ENCODE results near the gene SLC25A26.

Gene SLC25A26

GRCh38 chr3:66322436-66322835 lies 101.6 kb downstream of the SLC25A26 start:
- H3K27ac ChIP-seq (ENCODE audit: low read length), result no peak overlapping the region
- no peak overlapping the region for H3K4me3 ChIP-seq (ENCODE audit: low read depth in 1 of 2, low read length in 2 of 2)
- H3K9me3 ChIP-seq (ENCODE audit: control insufficient read depth in 1 of 2, low read length in 2 of 2), result no peaks in the 10 kb centered on the region
- no peaks in the 10 kb centered on the region for H3K36me3 ChIP-seq (ENCODE audit: control insufficient read depth in 1 of 2, insufficient read depth in 2 of 2, low read length in 2 of 2)
- no peaks in the 10 kb centered on the region for H3K27me3 ChIP-seq (ENCODE audit: low read depth, low read length)
- H3K4me1 ChIP-seq (ENCODE audit: control insufficient read depth in 1 of 2, insufficient read depth in 2 of 2, low read length in 2 of 2), result no peaks in the 10 kb centered on the region

- H3K4me3 ChIP-seq (ENCODE audit: low read depth in 1 of 2, low read length in 2 of 2), result no peak overlapping the region
- no peaks in the 10 kb centered on the region for H3K36me3 ChIP-seq (ENCODE audit: control insufficient read depth in 1 of 2, insufficient read depth in 2 of 2, low read length in 2 of 2)
- H3K27ac ChIP-seq (ENCODE audit: low read length), result no peak overlapping the region
- H3K4me1 ChIP-seq (ENCODE audit: control insufficient read depth in 1 of 2, insufficient read depth in 2 of 2, low read length in 2 of 2), result no peaks in the 10 kb centered on the region
- H3K27me3 ChIP-seq (ENCODE audit: low read depth, low read length), result no peaks in the 10 kb centered on the region
- H3K9me3 ChIP-seq (ENCODE audit: control insufficient read depth in 1 of 2, low read length in 2 of 2), result no peaks in the 10 kb centered on the region
These were observed 105.5 kb downstream of the SLC25A26 start for GRCh38 chr3:66326340-66326739.

GRCh38 chr3:66335671-66336070 lies 114.9 kb downstream of the SLC25A26 start:
- Histone ChIP-seq H3K9me3 (ENCODE audit: control insufficient read depth in 1 of 2, low read length in 2 of 2) (no peaks in the 10 kb centered on the region), H3K36me3 (ENCODE audit: control insufficient read depth in 1 of 2, insufficient read depth in 2 of 2, low read length in 2 of 2) (no peaks in the 10 kb centered on the region), H3K27ac (ENCODE audit: low read length) (no peak overlapping the region), H3K4me3 (ENCODE audit: low read depth in 1 of 2, low read length in 2 of 2) (no peak overlapping the region), H3K27me3 (ENCODE audit: low read depth, low read length) (no peaks in the 10 kb centered on the region), H3K4me1 (ENCODE audit: control insufficient read depth in 1 of 2, insufficient read depth in 2 of 2, low read length in 2 of 2) (peaks cover 0 to 4% of the 10 kb centered on the region in 2 donors)

- Histone ChIP-seq H3K27me3 (ENCODE audit: low read depth, low read length) (no peaks in the 10 kb centered on the region), H3K27ac (ENCODE audit: low read length) (no peak overlapping the region), H3K4me1 (ENCODE audit: control insufficient read depth in 1 of 2, insufficient read depth in 2 of 2, low read length in 2 of 2) (peaks cover 0 to 4% of the 10 kb centered on the region in 2 donors), H3K36me3 (ENCODE audit: control insufficient read depth in 1 of 2, insufficient read depth in 2 of 2, low read length in 2 of 2) (no peaks in the 10 kb centered on the region), H3K9me3 (ENCODE audit: control insufficient read depth in 1 of 2, low read length in 2 of 2) (no peaks in the 10 kb centered on the region), H3K4me3 (ENCODE audit: low read depth in 1 of 2, low read length in 2 of 2) (no peak overlapping the region)
These were observed 115.5 kb downstream of the SLC25A26 start for GRCh38 chr3:66336333-66336766.

GRCh38 chr3:66338927-66339326 lies 118.1 kb downstream of the SLC25A26 start:
- Histone ChIP-seq H3K4me1 (ENCODE audit: control insufficient read depth in 1 of 2, insufficient read depth in 2 of 2, low read length in 2 of 2) (peaks cover 0 to 4% of the 10 kb centered on the region in 2 donors), H3K27ac (ENCODE audit: low read length) (no peak overlapping the region), H3K4me3 (ENCODE audit: low read depth in 1 of 2, low read length in 2 of 2) (no peak overlapping the region), H3K27me3 (ENCODE audit: low read depth, low read length) (no peaks in the 10 kb centered on the region), H3K9me3 (ENCODE audit: control insufficient read depth in 1 of 2, low read length in 2 of 2) (no peaks in the 10 kb centered on the region), H3K36me3 (ENCODE audit: control insufficient read depth in 1 of 2, insufficient read depth in 2 of 2, low read length in 2 of 2) (no peaks in the 10 kb centered on the region)

- H3K36me3 ChIP-seq (ENCODE audit: control insufficient read depth in 1 of 2, insufficient read depth in 2 of 2, low read length in 2 of 2), result no peaks in the 10 kb centered on the region
- H3K27me3 ChIP-seq (ENCODE audit: low read depth, low read length), result no peaks in the 10 kb centered on the region
- H3K9me3 ChIP-seq (ENCODE audit: control insufficient read depth in 1 of 2, low read length in 2 of 2), result no peaks in the 10 kb centered on the region
- no peak overlapping the region for H3K4me3 ChIP-seq (ENCODE audit: low read depth in 1 of 2, low read length in 2 of 2)
- H3K4me1 ChIP-seq (ENCODE audit: control insufficient read depth in 1 of 2, insufficient read depth in 2 of 2, low read length in 2 of 2), result no peaks in the 10 kb centered on the region
- H3K27ac ChIP-seq (ENCODE audit: low read length), result no peak overlapping the region
These were observed 122.0 kb downstream of the SLC25A26 start for GRCh38 chr3:66342717-66343356.

GRCh38 chr3:66344391-66344811 lies 123.6 kb downstream of the SLC25A26 start:
- no peaks in the 10 kb centered on the region for H3K9me3 ChIP-seq (ENCODE audit: control insufficient read depth in 1 of 2, low read length in 2 of 2)
- H3K4me3 ChIP-seq (ENCODE audit: low read depth in 1 of 2, low read length in 2 of 2), result no peak overlapping the region
- H3K27ac ChIP-seq (ENCODE audit: low read length), result no peak overlapping the region
- H3K27me3 ChIP-seq (ENCODE audit: low read depth, low read length), result no peaks in the 10 kb centered on the region
- H3K36me3 ChIP-seq (ENCODE audit: control insufficient read depth in 1 of 2, insufficient read depth in 2 of 2, low read length in 2 of 2), result no peaks in the 10 kb centered on the region
- no peaks in the 10 kb centered on the region for H3K4me1 ChIP-seq (ENCODE audit: control insufficient read depth in 1 of 2, insufficient read depth in 2 of 2, low read length in 2 of 2)

GRCh38 chr3:66344848-66345578 lies 124.2 kb downstream of the SLC25A26 start:
- H3K27ac ChIP-seq (ENCODE audit: low read length), result no peak overlapping the region
- H3K27me3 ChIP-seq (ENCODE audit: low read depth, low read length), result no peaks in the 10 kb centered on the region
- no peak overlapping the region for H3K4me3 ChIP-seq (ENCODE audit: low read depth in 1 of 2, low read length in 2 of 2)

GRCh38 chr3:66348704-66349103 lies 127.9 kb downstream of the SLC25A26 start:
- H3K27me3 ChIP-seq (ENCODE audit: low read depth, low read length), result no peaks in the 10 kb centered on the region
- no peaks in the 10 kb centered on the region for H3K9me3 ChIP-seq (ENCODE audit: control insufficient read depth in 1 of 2, low read length in 2 of 2)
- peaks cover 0 to 4% of the 10 kb centered on the region in 2 donors for H3K4me1 ChIP-seq (ENCODE audit: control insufficient read depth in 1 of 2, insufficient read depth in 2 of 2, low read length in 2 of 2)
- H3K4me3 ChIP-seq (ENCODE audit: low read depth in 1 of 2, low read length in 2 of 2), result no peak overlapping the region
- H3K27ac ChIP-seq (ENCODE audit: low read length), result no peak overlapping the region
- H3K36me3 ChIP-seq (ENCODE audit: control insufficient read depth in 1 of 2, insufficient read depth in 2 of 2, low read length in 2 of 2), result no peaks in the 10 kb centered on the region

More at GRCh38 chr3:66344848-66345578, 124.2 kb downstream of the SLC25A26 start:
- Histone ChIP-seq H3K9me3 (ENCODE audit: control insufficient read depth in 1 of 2, low read length in 2 of 2) (no peaks in the 10 kb centered on the region), H3K4me1 (ENCODE audit: control insufficient read depth in 1 of 2, insufficient read depth in 2 of 2, low read length in 2 of 2) (no peaks in the 10 kb centered on the region), H3K36me3 (ENCODE audit: control insufficient read depth in 1 of 2, insufficient read depth in 2 of 2, low read length in 2 of 2) (no peaks in the 10 kb centered on the region)

GRCh38 chr3:66350601-66351000 lies 129.8 kb downstream of the SLC25A26 start:
- no peaks in the 10 kb centered on the region for H3K27me3 ChIP-seq (ENCODE audit: low read depth, low read length)
- H3K36me3 ChIP-seq (ENCODE audit: control insufficient read depth in 1 of 2, insufficient read depth in 2 of 2, low read length in 2 of 2), result no peaks in the 10 kb centered on the region
- H3K27ac ChIP-seq (ENCODE audit: low read length), result no peak overlapping the region
- H3K9me3 ChIP-seq (ENCODE audit: control insufficient read depth in 1 of 2, low read length in 2 of 2), result no peaks in the 10 kb centered on the region
- H3K4me3 ChIP-seq (ENCODE audit: low read depth in 1 of 2, low read length in 2 of 2), result no peak overlapping the region
- H3K4me1 ChIP-seq (ENCODE audit: control insufficient read depth in 1 of 2, insufficient read depth in 2 of 2, low read length in 2 of 2), result peaks cover 0 to 6% of the 10 kb centered on the region in 2 donors

- H3K36me3 ChIP-seq (ENCODE audit: control insufficient read depth in 1 of 2, insufficient read depth in 2 of 2, low read length in 2 of 2), result no peaks in the 10 kb centered on the region
- H3K27me3 ChIP-seq (ENCODE audit: low read depth, low read length), result no peaks in the 10 kb centered on the region
- no peaks in the 10 kb centered on the region for H3K9me3 ChIP-seq (ENCODE audit: control insufficient read depth in 1 of 2, low read length in 2 of 2)
- no peak overlapping the region for H3K27ac ChIP-seq (ENCODE audit: low read length)
- peaks cover 0 to 6% of the 10 kb centered on the region in 2 donors for H3K4me1 ChIP-seq (ENCODE audit: control insufficient read depth in 1 of 2, insufficient read depth in 2 of 2, low read length in 2 of 2)
- H3K4me3 ChIP-seq (ENCODE audit: low read depth in 1 of 2, low read length in 2 of 2), result no peak overlapping the region
These were observed 132.2 kb downstream of the SLC25A26 start for GRCh38 chr3:66353039-66353438.
